Fibroblast of gingiva (primary cell): ENCODE results near the gene GJE1.

Source experiments
- DNase-seq: peaks from one replicate; pipeline ENCODE4 v3.0.0-alpha.2; 2011; ENCODE audit warnings: low read depth

The GJE1 gene

DNA sequence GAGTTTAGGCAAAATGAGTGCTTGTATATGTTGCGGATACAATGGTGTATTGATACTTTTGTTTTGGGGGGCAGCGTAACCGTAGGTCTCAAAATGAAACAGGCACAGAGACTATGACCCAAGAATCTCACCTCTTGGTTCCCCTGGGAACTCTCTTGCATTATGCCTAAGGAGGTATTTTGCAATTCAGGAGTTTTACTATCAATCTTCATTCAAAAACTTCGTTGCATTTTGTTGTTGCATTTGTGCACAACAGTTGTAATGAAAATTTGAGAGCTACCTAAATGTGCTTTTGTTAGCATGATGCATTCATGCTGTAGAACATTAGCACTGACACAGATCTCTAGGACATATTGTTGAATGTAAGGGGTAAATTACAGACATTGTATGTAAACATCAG is 32.5 kb downstream of the GJE1 start:
- DNase-seq: no peak

DNA sequence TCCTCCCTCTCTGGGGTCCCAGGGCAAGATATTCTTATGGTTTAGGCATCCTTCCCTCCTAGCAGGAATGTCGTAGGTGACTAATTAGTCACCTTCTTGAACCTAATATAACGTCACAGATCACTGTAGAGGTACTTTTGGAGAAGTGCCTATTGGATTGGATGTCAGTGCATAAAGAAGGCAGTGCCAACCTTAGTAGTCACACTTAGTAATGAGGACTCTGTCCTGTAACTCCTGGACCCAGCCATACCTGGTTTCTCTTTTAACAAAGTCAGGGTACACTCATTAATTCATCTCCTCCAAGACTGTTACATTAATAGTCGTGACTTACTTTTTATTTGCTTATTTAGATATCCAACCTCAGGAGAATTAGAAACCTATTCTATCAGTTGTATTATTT is 34.3 kb downstream of the GJE1 start:
- DNase-seq: no peak

DNA sequence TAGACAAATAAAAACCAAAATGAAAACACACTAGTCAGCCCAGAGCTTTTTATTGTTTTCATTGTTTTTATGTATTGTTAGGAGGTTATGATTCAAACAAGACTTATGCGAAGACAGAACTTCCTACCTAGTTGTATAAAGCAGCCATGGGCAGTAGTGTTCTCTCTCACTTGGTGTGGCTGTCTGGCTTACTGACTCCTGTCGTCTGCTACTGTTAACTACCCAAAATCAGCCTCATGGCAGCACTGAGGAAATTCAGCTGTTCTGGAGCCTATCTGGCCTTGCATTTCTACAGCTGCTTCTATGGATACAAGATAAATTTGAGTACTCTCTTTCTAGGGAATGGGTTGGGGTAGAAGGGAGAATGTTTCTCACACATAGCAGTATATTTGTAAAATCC is 34.8 kb downstream of the GJE1 start:
- DNase-seq: no peak

DNA sequence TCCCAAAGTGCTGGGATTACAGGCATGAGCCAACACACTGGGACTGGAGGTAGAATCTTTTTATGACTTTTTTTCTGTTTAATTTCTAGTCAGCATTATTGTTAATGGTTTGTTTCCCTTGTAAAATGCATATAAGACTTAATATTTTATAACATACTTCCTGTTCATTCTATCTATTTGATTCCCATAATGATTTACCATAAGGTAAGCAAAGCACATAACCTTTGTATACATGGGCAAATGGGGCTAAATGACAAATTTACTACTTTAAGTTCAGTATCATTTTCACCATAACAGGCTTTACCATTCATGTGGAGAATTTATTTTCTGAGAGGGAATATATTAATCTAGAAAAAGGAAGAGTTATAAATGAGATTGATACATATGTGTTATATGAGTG is 38.6 kb downstream of the GJE1 start:
- no peak for DNase-seq

DNA sequence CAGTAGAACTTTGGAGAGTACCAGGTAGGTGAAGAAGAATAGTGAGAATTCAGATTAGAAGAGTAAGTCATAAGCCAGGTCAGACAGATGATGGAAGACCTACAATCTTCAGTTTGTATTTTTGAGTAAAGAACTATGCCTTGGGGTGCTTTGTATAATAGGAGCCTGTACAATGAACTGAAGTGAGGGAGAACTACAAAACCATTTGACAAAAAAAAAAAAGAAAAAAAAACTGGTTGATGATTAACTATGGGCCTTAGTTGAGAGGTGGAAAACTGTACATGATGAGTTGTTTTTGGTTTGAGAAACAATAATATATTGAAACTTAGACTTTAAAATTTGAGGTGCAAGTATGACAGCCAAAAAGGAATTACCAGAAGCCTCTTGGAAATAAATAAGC is 40.0 kb downstream of the GJE1 start:
- DNase-seq: no peak

DNA sequence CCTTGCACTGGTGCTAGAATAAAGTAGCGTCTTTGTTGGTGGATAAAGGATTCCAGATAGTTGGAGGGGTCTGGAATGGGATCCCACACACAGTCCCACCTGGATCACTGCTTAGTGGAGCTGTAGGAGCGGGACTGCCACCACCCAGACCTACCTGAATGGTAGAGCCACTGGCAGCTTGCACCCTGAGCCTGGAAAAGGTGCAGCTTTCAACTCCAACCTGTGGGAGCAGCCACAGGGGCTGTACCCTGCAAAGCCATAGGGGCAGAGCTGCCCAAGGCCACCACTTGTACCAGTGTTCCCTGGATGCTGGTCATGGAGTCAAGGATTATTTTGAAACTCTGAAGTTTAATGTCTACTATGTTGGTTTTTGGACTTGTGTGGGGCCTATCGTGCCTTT is 41.3 kb downstream of the GJE1 start:
- no peak for DNase-seq

DNA sequence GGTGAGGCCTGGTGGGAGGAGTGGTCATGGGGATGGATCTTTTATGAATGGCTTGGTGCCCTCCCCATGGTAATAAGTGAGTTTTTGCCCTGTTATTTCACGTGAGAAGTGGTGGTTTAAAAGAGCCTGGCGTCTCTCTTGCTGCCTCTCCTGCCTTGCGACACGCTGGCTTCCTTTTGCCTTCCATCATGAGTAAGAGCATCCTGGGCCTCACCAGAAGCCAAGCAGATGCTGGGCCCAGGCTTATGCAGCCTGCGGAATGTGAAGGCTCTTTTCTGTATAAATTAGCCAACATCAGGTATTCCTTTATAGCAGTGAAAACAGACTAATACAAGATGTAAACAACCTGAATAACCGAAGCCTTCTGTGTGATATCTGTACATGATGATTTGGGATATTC is 42.0 kb downstream of the GJE1 start:
- no peak for DNase-seq

DNA sequence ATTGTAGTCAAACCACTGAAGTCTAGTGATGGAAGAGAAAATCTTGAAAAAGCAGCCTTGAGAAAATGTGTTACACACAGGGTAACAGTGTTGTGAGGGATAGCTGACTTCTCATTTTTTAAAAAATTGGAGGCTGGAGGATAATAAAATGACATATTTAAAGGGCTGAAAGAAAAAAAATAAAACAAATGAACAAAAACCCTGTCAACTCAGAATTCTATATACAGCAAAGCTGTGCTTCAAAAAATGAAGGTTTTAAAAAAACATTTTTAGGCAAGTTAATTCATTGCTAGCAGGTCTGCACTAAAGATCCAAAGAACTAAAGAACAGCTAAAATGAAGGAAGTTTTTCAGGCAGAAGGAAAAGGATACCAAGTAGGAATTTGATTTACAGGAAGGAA is 45.4 kb downstream of the GJE1 start:
- DNase-seq: no peak

DNA sequence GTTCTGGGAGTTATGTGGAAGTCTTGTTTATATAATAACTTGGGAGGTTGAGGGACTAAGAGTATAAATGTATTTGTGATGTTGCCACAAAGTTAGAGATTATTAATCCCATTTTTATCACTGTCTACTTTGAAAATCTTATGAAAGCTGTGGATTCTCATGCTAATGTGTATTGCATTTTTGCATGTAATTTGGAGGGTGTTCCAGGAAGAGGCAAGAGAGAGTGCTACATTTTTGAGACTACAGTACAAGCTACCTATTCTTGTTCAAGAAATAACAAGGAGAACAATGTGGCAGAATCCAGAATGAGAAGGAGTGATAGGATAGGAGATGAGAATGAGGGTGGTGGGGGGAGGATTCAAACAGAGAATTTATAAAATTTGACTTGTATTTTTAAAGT is 49.3 kb downstream of the GJE1 start:
- no peak for DNase-seq

DNA sequence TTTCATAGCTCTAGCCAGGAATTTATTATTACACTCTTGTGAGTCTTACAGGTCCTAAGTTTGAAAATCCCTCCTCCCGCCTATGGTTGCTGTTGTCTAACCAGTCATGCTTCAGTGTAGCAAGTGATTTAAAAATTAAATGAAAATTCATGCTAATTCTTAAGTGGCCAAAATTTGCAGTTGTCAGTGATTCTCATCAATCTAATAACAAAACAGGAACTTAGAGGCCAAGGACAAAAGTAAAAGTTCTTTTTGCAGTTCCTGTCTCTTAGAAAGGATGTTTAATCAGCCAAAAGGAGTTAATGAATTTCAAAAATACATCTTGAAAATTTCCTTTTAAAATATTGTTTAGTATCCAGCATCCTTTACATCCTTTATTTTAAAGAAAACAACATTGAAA is 50.6 kb downstream of the GJE1 start:
- no peak for DNase-seq

DNA sequence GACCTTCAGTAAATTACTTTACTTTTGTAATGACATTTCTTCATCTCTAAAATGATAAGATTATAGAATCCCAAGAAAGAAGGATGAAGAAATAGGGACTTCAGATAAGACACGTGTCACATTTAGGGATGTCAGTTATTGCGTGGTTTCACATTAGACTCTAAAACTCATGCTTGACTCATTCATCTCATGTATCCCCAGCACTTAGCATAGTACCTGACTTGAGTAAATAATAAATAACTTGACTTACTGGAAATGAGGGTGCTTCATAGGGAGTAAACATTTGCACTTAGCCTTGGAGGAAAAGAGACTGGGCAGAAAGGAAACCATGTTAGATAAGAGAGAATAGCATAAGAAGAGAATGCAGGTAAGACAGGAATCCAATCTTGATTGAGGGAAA is 51.6 kb downstream of the GJE1 start:
- DNase-seq: no peak
